Measurements from ENCODE around the gene FERMT2.
A peak's percentile ranks its signal among the peaks of the same experiment; 100 is the strongest.
"Not testable (repeated sequence)": the region's sequence is repeated elsewhere in the genome, so short reads cannot be mapped to it uniquely, and the experiment has no call there.

The FERMT2 gene

GRCh38 chr14:52944254-52944653 is 6.6 kb downstream of the FERMT2 start:
- DNase-seq (ENCODE audit: low spot score) = no peak

DNA sequence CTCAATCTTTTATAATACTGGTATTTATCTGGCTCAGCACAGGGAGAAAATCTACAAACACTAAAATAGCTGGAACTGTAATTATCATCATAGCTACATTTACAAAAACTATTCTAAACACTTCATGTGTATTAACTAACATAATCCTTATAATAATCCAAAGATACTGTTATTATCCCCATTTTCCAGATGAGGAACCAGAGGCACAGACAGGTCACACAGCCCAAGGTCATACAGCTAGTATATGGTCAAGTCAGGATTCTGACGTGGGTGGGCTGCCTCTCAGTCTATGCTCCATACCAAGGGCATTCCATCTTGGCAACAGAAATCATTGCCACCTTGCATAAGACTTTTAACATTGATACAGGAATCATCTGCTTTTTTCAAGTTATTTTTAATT is 11.4 kb downstream of the FERMT2 start:
- no peak for DNase-seq (ENCODE audit: low spot score)

DNA sequence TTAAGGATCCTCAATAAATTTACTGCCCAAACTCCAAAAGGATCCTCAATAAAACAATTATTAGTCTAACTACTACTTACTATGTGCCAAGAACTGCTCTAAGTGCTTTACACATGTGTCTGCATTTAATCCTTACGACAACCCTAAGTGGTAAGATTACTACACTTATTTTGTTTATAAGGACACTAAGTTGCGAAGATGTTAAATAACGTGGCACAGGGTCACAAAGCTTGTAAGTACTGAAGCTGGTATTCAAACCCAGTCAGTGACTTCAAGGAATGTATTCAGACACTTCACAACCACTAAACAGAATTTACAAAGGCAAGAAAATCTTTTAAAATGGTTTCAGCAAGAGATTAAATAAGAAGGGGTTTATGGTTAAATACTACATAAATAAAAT is 13.0 kb downstream of the FERMT2 start:
- DNase-seq (ENCODE audit: low spot score) = no peak

GRCh38 chr14:52937306-52937705 is 13.5 kb downstream of the FERMT2 start:
- no peak for DNase-seq (ENCODE audit: low spot score)

- DNase-seq (ENCODE audit: low spot score) = no peak
These were observed 14.4 kb downstream of the FERMT2 start for GRCh38 chr14:52936437-52936836.

DNA sequence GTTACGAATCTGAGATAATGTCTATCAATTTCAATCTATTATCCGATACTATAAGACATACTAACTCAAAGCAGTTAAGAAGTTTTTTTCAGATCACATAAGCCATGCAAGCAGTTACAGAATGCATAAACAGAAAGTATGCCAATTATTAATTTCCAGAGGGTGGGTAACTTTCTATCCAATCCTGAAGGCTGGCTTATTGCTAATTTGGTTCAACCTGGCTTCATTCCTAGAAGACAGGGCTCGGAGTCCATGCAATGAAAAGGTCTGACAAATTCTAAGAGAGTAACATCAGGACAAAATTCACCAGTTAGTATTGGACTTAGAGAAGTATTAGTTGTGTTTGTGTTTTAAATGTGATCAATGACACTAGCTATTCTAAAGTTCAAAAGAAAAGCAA is 15.0 kb downstream of the FERMT2 start:
- no peak for DNase-seq (ENCODE audit: low spot score)

- no peak for DNase-seq (ENCODE audit: low spot score)
These were observed 16.1 kb downstream of the FERMT2 start for GRCh38 chr14:52934762-52935161.

- DNase-seq (ENCODE audit: low spot score) = no peak
These were observed 21.6 kb downstream of the FERMT2 start for GRCh38 chr14:52929192-52929807.

DNA sequence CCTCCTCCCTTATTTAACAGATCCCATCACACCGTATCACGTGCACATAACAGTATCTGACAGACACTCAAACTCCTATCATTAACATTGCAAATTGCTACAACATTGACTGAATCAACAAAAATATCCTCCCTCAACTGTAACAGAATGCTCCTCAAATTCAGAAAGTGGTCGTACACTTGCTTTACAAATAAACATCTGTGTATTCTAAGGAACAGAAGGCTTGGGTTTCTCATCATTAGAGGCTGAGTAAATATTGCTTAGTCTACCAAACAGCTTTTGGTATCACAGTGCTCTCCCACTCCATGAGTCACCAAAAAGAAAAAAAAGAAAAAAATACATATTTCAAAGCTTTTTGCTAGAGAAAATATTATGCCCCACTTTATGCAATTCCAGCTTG is 23.9 kb downstream of the FERMT2 start:
- DNase-seq (ENCODE audit: low spot score) = no peak

GRCh38 chr14:52923902-52924575 is 26.8 kb downstream of the FERMT2 start:
- DNase-seq (ENCODE audit: low spot score) = no peak

DNA sequence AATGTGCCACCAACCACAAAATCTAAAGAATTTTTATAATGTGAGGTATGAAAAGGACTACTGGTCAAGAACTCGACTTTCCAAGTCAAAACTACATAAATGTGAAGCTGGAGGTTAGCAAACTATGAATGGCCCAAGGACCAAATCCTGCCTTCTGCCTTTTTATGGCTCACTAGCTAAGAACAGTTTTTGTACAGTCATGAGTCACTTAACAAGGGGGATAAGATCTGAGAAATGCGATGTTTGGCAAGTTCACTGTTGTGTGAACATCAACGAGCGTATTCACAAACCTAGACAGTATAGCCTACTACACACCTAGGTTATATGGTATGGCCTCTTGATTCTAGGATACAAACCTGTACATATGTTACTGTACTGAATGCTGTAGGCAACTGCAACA is 28.2 kb downstream of the FERMT2 start:
- DNase-seq (ENCODE audit: low spot score) = no peak

GRCh38 chr14:52922059-52922458 is 28.8 kb downstream of the FERMT2 start:
- no peak for DNase-seq (ENCODE audit: low spot score)

DNA sequence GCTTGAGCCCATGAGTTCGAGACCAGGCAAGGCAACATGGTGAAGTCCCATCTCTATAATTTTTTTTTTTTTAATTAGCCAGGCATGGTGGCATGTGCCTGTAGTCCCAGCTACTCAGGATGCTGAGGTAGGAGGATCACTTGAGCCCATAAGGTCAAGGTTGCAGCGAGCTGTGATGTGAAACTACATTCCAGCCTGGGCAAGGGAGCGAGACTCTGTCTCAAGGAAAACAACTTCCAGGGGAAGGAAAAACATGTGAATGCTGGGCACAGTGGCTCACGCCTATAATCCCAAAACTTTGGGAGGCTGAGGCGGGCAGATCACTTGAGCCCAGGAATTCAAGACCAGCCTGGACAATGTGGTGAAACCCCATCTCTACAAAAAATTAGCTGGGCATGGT is 30.4 kb downstream of the FERMT2 start:
- DNase-seq (ENCODE audit: low spot score) = not testable (repeated sequence)

DNA sequence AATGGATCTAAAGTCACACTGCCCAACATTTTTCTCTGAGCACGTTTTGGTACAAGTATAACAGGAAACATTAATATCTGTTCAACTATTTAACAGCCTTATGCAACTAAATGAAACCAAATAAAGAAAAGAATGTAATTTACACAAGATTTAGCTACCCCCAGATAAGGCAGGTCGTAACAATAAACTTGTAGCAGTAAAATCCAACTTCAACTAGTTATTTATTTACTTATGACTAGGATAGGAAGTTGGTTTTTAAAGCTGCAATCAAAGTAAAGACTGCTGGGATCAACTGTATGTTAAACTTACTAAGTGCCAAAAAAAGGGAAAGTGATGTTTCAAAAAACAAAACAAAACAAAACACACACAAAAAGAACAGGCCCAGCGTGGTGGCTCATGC is 30.9 kb downstream of the FERMT2 start:
- no peak for DNase-seq (ENCODE audit: low spot score)

DNA sequence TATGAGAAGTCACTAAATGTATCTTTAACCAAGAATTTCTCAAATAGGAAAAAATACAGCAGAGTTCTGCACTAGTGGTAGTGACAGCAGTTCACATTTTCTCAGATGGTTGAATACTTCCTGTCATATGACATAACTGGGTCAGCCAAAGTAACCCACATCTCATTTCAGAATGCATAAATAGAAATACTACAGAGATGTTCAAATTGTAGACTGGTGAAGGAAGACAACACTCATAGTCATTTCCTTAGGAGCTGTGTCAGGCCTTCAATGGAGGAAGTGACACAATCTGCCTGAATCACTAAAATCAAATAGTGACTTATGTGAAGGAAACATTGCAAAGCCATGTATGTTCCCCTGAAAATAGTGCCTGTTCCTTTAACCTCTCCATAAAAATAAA is 32.4 kb downstream of the FERMT2 start:
- DNase-seq (ENCODE audit: low spot score) = peak; percentile 31

- no peak for DNase-seq (ENCODE audit: low spot score)
These were observed 33.1 kb downstream of the FERMT2 start for GRCh38 chr14:52917735-52918134.

DNA sequence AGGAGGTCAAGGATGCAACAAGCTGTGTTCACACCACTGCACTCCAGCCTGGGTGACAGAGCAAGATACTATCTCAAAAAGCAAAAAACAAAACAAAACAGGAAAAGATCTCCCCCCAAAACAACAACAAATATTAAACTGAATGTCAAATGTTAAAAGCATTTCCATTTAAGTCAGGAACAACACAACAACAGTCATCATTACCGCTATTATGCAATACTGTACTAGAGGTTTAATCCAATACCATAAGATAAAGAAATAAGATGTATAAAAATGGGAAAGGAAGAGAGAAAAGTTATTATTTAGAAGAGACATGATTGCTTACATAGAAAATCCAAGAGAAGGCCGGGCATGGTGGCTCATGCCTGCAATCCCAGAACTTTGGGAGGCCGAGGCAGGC is 36.6 kb downstream of the FERMT2 start:
- no peak for DNase-seq (ENCODE audit: low spot score)

- DNase-seq (ENCODE audit: low spot score) = no peak
These were observed 37.6 kb downstream of the FERMT2 start for GRCh38 chr14:52913271-52913670.

GRCh38 chr14:52911904-52912303 is 38.9 kb downstream of the FERMT2 start:
- no peak for DNase-seq (ENCODE audit: low spot score)

DNA sequence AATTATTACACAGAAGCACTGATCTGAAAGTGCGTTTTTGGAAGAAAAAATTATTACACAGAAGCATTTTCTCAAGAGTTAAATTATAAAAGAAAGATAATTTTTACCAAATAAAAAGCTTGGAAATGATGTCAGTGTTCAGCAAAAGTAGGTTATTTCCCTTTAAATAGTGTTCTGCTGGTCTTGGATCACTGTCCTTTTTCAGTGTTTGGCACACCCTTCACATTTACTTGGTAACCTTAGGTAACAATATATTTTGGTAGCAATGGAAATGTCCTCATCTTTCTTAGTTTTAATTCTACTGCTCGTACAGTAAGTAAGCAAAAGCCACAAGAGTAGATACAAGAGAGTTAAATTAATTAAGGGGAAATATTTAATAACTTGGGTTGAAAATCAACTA is 40.3 kb downstream of the FERMT2 start:
- no peak for DNase-seq (ENCODE audit: low spot score)

DNA sequence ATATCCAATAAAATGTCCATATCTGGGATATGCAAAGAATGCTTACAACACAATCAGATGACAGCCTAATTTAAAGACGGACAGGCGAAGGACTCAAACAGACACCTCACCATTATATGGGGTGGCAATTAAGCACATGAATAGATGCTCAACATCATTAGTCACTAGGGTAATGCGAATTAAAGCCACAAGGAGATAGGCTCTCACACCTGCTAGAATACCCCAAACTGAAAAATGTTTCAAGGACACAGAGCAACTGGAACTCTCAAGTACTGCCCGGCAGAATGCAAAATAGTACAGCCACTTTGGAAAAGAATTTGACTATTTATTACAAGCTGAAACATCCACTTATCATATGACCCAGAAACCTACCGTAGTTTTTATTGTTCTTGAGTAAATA is 42.9 kb downstream of the FERMT2 start:
- DNase-seq (ENCODE audit: low spot score) = no peak

DNA sequence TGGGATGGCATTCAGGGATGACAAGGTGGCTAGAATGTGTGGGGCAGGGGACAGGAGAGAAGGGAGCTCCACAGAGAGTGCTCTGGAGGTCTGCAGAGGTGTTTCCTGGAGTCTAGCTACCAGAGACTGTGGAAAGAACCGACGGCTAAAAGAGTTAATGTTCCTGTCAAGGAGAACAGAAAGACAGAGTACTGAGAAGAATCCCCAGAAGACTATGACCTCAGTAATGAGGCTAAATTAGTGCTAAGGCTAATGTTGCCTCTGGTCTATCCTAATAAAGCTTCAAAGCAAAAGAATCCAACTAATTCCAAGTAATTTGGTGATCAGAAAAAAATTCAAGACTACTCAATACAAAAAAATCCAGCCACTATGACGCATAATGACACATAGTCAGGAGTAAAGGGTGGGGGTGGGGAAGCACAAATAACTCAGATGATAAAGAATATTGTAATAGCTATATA is 44.7 kb downstream of the FERMT2 start:
- DNase-seq (ENCODE audit: low spot score) = peak; percentile 59

DNA sequence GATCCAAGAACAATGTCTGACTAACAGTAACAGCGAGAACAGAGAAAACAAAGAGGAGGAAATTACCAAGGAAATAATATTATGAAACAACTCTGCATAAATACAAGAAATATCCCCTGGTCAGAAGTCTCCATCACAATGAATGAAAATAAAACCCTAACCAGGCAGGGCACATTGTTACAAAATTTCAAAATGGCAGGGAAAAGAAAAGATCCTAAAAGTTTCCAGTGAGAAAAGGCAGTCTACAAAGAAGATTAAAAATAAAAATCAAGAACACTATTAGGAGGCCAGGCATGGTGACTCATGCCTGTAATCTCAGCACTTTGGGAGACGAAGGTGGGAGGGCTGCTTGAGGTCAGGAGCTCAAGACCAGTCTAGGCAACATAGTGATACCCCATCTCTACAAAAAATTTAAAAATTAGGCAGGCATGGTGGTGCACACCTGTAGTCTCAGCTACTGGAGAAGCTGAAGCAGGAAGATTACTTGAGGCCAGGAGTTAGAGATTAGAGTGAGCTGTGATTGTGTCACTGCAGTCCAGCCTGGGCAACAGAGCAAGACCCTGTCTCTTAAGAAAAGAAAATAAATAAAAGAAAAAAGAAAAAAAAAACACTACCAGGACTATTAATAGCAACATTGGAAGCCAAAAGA is 47.8 kb downstream of the FERMT2 start:
- DNase-seq (ENCODE audit: low spot score) = no peak
